ENCODE measurements around the gene SMG1.
"Not testable (repeated sequence)": the region's sequence is repeated elsewhere in the genome, so short reads cannot be mapped to it uniquely, and the experiment has no call there.

GRCh38 chr16:18909585-18909984 is 16.6 kb downstream of the SMG1 start:
- TF ChIP-seq CTCF, POLR2A, EP300, POLR2AphosphoS5 (IDR thresholded peaks at IDR 0.05): not testable (repeated sequence)
